RWPE1 (cell line): ENCODE measurements around the gene KCNT1.

Source experiments
- CTCF ChIA-PET: fragments of 350-600 bp; sonication (Branson Sonifier 250); formaldehyde crosslinking; extraction: SDS; loops from one replicate; lab custom pipeline; 2021; lab: Yijun Ruan, JAX
- POLR2A ChIA-PET: fragments of 400-600 bp; formaldehyde crosslinking; extraction: SDS; loops from one replicate; lab custom pipeline; 2020; ENCODE audit warnings: antibody characterized with exemption; ENCODE audit not compliant: low non-redundant PET; lab: Yijun Ruan, JAX
- DNase-seq: peaks from one replicate; pipeline ENCODE4 v3.0.0; 2012; ENCODE audit warnings: low spot score
- H3K27ac ChIP-seq: fragments of 450-650 bp; 2 replicates; pipeline ENCODE4 v1.5.1; 2017
- TF ChIP-seq, protein P1 (sequence below): fragments of 450-650 bp; conservative IDR thresholded peaks from 2 replicates; pipeline ENCODE4 v1.5.1; 2017; ENCODE audit warnings: low read depth, mild to moderate bottlenecking

The KCNT1 gene

DNA sequence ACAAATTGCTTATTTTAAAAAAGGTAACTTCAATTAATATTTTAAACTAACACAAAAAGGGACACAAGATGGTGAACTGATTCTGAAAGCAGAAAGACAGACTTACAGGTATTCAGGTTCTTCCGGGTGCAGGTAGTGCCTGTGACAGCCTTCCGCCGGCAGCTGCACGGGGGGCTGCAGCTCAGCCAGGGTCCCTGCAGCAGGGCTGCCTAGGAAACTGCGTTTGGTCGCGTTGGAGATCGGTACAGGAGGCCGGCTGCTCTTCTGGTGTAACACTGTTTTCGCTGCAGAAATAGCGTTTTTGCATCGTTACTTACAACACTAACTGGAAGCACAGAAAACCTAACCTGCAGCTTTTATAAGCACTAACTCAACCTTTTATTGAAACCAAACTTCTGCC, 125.3 kb downstream of the KCNT1 start:
- POLR2A ChIA-PET: no interaction called here
- H3K27ac ChIP-seq: no peak overlapping the region
- DNase-seq: no peak
- TF ChIP-seq, protein P1, sequence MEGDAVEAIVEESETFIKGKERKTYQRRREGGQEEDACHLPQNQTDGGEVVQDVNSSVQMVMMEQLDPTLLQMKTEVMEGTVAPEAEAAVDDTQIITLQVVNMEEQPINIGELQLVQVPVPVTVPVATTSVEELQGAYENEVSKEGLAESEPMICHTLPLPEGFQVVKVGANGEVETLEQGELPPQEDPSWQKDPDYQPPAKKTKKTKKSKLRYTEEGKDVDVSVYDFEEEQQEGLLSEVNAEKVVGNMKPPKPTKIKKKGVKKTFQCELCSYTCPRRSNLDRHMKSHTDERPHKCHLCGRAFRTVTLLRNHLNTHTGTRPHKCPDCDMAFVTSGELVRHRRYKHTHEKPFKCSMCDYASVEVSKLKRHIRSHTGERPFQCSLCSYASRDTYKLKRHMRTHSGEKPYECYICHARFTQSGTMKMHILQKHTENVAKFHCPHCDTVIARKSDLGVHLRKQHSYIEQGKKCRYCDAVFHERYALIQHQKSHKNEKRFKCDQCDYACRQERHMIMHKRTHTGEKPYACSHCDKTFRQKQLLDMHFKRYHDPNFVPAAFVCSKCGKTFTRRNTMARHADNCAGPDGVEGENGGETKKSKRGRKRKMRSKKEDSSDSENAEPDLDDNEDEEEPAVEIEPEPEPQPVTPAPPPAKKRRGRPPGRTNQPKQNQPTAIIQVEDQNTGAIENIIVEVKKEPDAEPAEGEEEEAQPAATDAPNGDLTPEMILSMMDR: no peak
- CTCF ChIA-PET: no interaction called here

DNA sequence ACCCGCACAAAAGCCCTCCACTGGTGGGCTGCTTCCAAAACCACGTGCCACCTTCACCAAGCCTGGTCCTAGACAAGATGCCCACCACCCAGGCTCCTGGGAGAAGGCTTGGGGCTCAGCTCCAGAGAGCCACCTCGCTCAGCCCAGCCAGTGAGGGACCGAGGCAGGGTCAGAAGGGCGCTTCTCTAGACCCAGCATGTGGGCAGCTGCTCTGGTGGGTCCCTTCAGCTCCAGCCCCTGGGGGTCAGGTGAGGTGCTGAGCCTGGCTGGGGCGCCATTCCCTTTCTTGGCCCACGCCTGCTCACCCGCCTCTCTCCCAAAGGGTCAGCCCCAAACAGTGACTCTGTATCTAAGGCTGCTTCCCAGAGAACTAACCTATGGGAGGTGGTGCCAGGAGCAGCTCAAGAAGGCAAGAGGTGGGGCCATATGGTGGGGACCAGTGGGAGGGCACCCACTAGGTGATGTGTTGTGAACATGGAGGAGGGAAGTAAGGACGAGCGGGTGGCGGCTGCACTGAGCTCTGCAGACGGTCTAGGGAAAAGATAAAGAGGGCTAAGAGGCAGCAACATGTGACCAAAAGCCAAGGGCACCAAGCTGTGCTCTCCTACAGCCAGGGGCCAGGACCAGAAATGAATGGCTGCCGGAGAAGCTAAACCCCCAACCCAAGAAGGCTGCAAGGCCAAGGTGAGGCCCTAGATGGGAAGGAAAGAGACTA, 126.0 kb downstream of the KCNT1 start:
- H3K27ac ChIP-seq: no peak overlapping the region
- CTCF ChIA-PET: no interaction called here
- no peak for DNase-seq
- TF ChIP-seq, protein P1: no peak
- POLR2A ChIA-PET: no interaction called here

DNA sequence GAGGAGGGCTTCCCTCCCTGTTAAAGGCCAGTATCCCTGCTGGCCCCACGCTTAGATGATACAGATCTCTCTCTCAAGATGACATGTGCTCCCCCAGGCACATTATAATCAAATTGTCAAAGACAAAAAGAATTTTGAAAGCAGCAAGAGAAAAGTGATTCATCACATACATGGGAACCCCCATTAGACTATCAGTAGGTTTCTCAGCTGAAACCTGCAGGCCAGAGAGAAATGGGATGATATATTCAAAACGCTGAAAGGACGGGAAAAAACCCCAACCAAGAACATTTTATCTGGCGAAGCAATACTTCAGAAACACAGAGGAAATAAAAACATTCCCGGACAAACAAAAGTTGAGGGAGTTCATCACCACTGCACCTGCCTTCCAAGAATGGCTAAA, 126.7 kb downstream of the KCNT1 start:
- no peak overlapping the region for H3K27ac ChIP-seq
- ChIA-PET CTCF (no interaction called here), POLR2A (no interaction called here)
- TF ChIP-seq, protein P1: no peak
- no peak for DNase-seq

DNA sequence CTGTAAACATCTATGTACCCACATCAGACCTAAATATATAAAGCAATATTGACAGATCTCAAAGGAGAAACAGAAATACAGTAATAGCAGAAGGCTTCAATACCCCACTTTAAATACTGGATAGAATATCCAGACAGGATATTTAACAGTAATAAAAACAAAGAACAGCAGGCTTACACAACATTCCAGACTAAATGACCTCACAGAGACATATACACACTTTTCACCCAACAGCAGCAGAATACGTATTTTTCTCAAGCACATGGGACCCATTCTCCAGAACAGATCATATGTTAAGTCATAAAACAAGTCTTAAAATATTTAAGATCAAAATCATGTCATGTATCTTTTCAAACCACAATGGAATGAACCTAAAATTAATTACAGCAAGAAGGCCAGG, 128.5 kb downstream of the KCNT1 start:
- TF ChIP-seq, protein P1: no peak
- CTCF ChIA-PET: no interaction called here
- H3K27ac ChIP-seq: no peak overlapping the region
- DNase-seq: no peak
- POLR2A ChIA-PET: no interaction called here

DNA sequence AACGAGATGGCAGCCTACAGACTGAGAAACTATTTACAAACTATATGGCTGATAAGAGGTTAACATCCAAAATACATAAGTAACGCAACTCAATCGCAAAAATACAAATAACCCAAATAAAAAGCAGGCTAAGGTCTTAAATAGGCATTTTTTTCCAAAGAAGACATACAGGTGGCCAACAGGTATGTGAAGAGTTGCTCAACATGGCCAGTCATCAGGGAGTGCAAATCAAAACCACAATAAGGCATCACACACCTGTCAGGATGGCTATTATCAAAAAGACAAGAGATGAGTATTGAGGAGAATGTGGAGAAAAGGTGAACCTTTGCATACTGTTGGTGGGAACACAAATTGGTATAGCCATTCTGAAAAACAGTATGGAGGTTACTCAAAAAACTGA, 131.9 kb downstream of the KCNT1 start:
- POLR2A ChIA-PET: no interaction called here
- H3K27ac ChIP-seq: no peak overlapping the region
- DNase-seq: no peak
- CTCF ChIA-PET: no interaction called here
- TF ChIP-seq, protein P1: no peak

DNA sequence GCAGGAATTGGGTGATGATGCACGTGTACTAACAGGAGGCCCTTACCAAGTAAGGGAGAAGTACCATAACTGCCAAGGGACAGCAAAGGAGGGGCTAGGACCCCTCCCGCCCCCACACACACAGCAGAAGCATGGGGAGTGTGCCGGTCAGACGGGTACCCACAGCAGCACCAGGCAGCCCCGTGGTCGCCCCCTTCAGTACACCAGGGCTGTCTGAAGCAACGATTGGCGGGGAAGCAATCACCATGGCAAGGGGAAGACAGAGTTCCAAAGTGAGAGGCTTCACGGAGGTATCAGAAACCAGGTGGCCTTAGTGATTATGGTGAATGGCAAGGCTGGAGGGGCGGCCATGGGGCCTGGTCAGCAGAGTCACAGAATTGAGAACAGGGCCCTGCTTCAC, 133.1 kb downstream of the KCNT1 start:
- no peak for DNase-seq
- TF ChIP-seq, protein P1: no peak
- POLR2A ChIA-PET: no interaction called here
- no peak overlapping the region for H3K27ac ChIP-seq
- CTCF ChIA-PET: no interaction called here
